MM.1S (cell line): Measurements from ENCODE around the gene ZNF823.
A peak's percentile ranks its signal among the peaks of the same experiment; 100 is the strongest.

Source experiments
- EZH2 ChIP-seq: fragments of 300-600 bp; sonication (generic); optimal IDR thresholded peaks from 2 replicates; pipeline ENCODE3; 2017; ENCODE audit warnings: low read depth, mild to moderate bottlenecking, antibody characterized with exemption, low read length, mixed read lengths
- TF ChIP-seq, protein P1 (sequence below): fragments of 300-600 bp; sonication (generic); IDR thresholded peaks from 2 replicates; pipeline ENCODE4 v1.5.1; 2016; ENCODE audit warnings: antibody characterized with exemption, low read length, mixed read lengths

DNA sequence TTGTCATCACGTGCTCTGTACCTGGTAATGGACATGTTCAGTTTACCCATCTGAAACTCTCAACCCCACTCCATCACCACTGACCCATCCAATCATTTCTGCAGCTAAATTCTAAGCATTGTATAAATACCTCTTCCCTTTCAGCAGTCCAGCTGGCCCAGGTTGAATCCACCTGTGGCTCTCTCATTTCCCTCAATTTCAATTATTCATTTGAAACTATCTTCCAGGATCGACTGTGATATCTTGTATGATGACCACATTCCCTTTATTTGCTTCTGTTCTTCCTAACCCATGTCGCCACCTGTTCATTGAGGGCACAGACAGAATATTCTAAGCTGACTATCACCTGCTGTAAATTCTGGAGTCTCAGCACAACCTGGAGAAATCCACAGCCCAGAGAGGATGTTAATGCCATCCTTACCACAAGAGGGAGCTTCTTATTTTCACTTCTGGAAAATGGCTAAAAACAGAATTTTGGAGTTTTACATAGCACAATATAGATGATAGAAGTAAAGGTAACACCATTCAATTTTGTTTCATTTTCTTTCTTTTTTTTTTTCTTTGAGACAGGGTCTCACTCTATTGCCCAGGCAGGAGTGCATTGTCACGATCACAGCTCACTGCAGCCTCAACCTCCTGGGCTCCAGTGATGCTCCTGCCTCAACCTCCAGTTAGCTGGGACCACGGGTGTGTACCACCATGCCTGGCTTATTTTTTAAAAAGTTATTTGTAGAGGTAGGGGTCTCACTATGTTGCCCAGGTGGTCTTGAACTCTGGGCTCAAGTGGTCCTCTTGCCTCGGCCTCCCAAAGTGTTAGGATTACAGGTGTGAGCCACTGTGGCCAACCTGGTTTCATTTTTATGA, 38.6 kb downstream of the ZNF823 start:
- TF ChIP-seq, protein P1, sequence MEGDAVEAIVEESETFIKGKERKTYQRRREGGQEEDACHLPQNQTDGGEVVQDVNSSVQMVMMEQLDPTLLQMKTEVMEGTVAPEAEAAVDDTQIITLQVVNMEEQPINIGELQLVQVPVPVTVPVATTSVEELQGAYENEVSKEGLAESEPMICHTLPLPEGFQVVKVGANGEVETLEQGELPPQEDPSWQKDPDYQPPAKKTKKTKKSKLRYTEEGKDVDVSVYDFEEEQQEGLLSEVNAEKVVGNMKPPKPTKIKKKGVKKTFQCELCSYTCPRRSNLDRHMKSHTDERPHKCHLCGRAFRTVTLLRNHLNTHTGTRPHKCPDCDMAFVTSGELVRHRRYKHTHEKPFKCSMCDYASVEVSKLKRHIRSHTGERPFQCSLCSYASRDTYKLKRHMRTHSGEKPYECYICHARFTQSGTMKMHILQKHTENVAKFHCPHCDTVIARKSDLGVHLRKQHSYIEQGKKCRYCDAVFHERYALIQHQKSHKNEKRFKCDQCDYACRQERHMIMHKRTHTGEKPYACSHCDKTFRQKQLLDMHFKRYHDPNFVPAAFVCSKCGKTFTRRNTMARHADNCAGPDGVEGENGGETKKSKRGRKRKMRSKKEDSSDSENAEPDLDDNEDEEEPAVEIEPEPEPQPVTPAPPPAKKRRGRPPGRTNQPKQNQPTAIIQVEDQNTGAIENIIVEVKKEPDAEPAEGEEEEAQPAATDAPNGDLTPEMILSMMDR = peak; percentile 71
- no peak for TF ChIP-seq EZH2
